ENCODE results near the gene L3HYPDH.
"Not testable (repeated sequence)": the region's sequence is repeated elsewhere in the genome, so short reads cannot be mapped to it uniquely, and the experiment has no call there.

The L3HYPDH gene

GRCh38 chr14:59455411-59455810 lies 28.8 kb downstream of the L3HYPDH start:
- ChIA-PET CTCF (no interaction called here), POLR2A (ENCODE audit: low non-redundant PET) (no interaction called here)
- no peak overlapping the region for H3K27ac ChIP-seq
- no peak for DNase-seq (ENCODE audit: low spot score)
- TF ChIP-seq CTCF (conservative IDR thresholded peaks at IDR 0.05; ENCODE audit: low read depth), result no peak

GRCh38 chr14:59454139-59454538 lies 30.1 kb downstream of the L3HYPDH start:
- DNase-seq (ENCODE audit: low spot score), result peak; percentile 52
- CTCF ChIA-PET, result no interaction called here
- peak overlapping the region; percentile 57 for H3K27ac ChIP-seq
- TF ChIP-seq CTCF (conservative IDR thresholded peaks at IDR 0.05; ENCODE audit: low read depth), result no peak
- POLR2A ChIA-PET (ENCODE audit: low non-redundant PET), result no interaction called here

GRCh38 chr14:59451849-59452248 lies 32.4 kb downstream of the L3HYPDH start:
- TF ChIP-seq CTCF (conservative IDR thresholded peaks at IDR 0.05; ENCODE audit: low read depth), result no peak
- POLR2A ChIA-PET (ENCODE audit: low non-redundant PET), result no interaction called here
- CTCF ChIA-PET, result interaction anchor here (0.8 kb wide), 1 partner anchor 11 kb away, joined by 3 read pairs; no protein-coding TSS in a partner anchor
- H3K27ac ChIP-seq, result no peak overlapping the region
- DNase-seq (ENCODE audit: low spot score), result no peak

GRCh38 chr14:59450716-59451115 lies 33.5 kb downstream of the L3HYPDH start:
- ChIA-PET POLR2A (ENCODE audit: low non-redundant PET) (interaction anchor here (0.5 kb wide), 1 partner anchor 805 kb away, joined by 3 read pairs; no protein-coding TSS in a partner anchor), CTCF (interaction anchor here (0.6 to 0.8 kb wide), 2 partner anchors 56 to 98 kb away, joined by 3 read pairs; no protein-coding TSS in a partner anchor)

GRCh38 chr14:59448673-59449072 lies 35.5 kb downstream of the L3HYPDH start:
- DNase-seq (ENCODE audit: low spot score); CTCF ChIA-PET; POLR2A ChIA-PET (ENCODE audit: low non-redundant PET); H3K27ac ChIP-seq: not testable (repeated sequence)

More at GRCh38 chr14:59450716-59451115, 33.5 kb downstream of the L3HYPDH start:
- DNase-seq (ENCODE audit: low spot score), result no peak
- no peak overlapping the region for H3K27ac ChIP-seq
- no peak for TF ChIP-seq CTCF (conservative IDR thresholded peaks at IDR 0.05; ENCODE audit: low read depth)

GRCh38 chr14:59439256-59439965 lies 44.8 kb downstream of the L3HYPDH start:
- POLR2A ChIA-PET (ENCODE audit: low non-redundant PET), result interaction anchor here (0.6 kb wide), 1 partner anchor 87 kb away, joined by 3 read pairs; no protein-coding TSS in a partner anchor
- DNase-seq (ENCODE audit: low spot score), result peak; percentile 11
- no peak overlapping the region for H3K27ac ChIP-seq
- CTCF ChIA-PET, result interaction anchor here (0.6 kb wide), 1 partner anchor 78 kb away, joined by 3 read pairs; no protein-coding TSS in a partner anchor
- TF ChIP-seq CTCF (conservative IDR thresholded peaks at IDR 0.05; ENCODE audit: low read depth), result no peak

GRCh38 chr14:59438195-59438647 lies 46.0 kb downstream of the L3HYPDH start:
- CTCF ChIA-PET, result no interaction called here
- DNase-seq (ENCODE audit: low spot score), result peak; percentile 20

More at GRCh38 chr14:59438195-59438647, 46.0 kb downstream of the L3HYPDH start:
- POLR2A ChIA-PET (ENCODE audit: low non-redundant PET), result no interaction called here
- no peak for TF ChIP-seq CTCF (conservative IDR thresholded peaks at IDR 0.05; ENCODE audit: low read depth)
- no peak overlapping the region for H3K27ac ChIP-seq
